ENCODE data around the gene OR13J1.
"Not testable (repeated sequence)": the region's sequence is repeated elsewhere in the genome, so short reads cannot be mapped to it uniquely, and the experiment has no call there.

Gene OR13J1

GRCh38 chr9:35905051-35905781 lies 35.0 kb upstream of the OR13J1 start:
- DNase-seq (ENCODE audit: low read depth, low spot score), result no peak

- DNase-seq (ENCODE audit: low read depth, low spot score), result no peak
Observed at GRCh38 chr9:35904338-35904737, 34.1 kb upstream of the OR13J1 start.

GRCh38 chr9:35903049-35903448 lies 32.8 kb upstream of the OR13J1 start:
- DNase-seq (ENCODE audit: low read depth, low spot score), result peak; percentile 44

DNA sequence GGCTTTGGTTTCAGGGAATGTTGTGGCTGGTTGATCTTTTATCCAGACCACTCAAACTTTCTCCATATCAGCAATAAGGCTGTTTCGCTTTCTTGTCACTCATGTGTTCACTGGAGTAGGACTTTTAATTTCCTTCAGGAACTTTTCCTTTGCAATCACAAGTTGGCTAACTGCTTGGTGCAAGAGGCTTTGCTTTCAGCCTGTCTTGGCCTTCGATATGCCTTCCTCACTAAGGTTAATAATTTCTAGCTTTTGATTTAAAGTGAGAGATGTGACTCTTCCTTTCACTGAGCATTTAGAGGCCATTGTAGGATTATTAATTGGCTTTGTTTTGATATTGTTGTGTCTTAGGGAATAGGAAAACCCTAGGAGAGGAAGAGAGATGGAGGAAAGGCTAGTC lies 28.8 kb upstream of the OR13J1 start:
- no peak for DNase-seq (ENCODE audit: low read depth, low spot score)

- DNase-seq (ENCODE audit: low read depth, low spot score), result no peak
Observed at GRCh38 chr9:35898337-35898736, 28.1 kb upstream of the OR13J1 start.

GRCh38 chr9:35897376-35898099 lies 27.3 kb upstream of the OR13J1 start:
- DNase-seq (ENCODE audit: low read depth, low spot score), result not testable (repeated sequence)

- no peak for DNase-seq (ENCODE audit: low read depth, low spot score)
Observed at GRCh38 chr9:35896570-35896969, 26.4 kb upstream of the OR13J1 start.

GRCh38 chr9:35892051-35892450 lies 21.9 kb upstream of the OR13J1 start:
- no peak for DNase-seq (ENCODE audit: low read depth, low spot score)

GRCh38 chr9:35891646-35892045 lies 21.4 kb upstream of the OR13J1 start:
- DNase-seq (ENCODE audit: low read depth, low spot score), result no peak

GRCh38 chr9:35884908-35885307 lies 14.7 kb upstream of the OR13J1 start:
- not testable (repeated sequence) for DNase-seq (ENCODE audit: low read depth, low spot score)

DNA sequence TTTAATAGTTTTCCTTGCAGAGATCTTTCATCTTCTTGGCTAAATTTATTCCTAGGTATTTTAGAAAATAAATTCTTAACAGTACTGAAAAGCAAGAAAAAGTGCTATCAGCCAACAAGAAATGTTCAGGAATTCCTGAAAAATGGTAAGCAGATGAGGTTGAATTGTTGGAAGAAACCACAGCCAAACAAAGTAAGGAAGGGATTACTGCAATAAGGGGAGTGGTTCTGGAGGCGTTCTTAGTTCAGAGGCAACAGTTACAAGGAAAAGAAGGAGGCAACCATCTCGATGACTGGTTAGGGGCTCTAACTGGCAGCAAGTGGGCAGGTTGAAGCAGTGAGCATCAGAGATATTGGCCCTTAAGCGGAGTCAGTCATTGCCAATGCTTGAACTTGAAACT lies 12.8 kb upstream of the OR13J1 start:
- no peak for DNase-seq (ENCODE audit: low read depth, low spot score)

- peak; percentile 61 for DNase-seq (ENCODE audit: low read depth, low spot score)
Observed at GRCh38 chr9:35882263-35882848, 12.2 kb upstream of the OR13J1 start.

DNA sequence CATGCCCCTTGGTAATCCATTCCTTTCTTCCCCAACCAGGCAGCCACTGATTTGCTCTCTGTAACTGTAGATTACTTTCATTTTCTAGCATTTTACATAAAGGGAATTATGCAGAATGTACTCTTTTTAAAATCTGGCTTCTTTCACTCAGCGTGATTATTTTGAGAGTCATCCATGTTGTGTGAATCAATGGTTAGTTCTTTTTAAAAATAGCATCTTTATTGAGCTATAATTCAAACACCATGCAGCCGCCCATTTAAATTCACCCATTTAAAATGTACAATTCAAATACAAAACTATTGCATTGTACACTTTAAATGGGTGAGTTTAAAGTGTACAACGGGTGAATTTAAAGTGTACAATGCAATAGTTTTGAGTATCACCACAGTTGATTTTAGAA lies 2.3 kb upstream of the OR13J1 start:
- no peak for DNase-seq (ENCODE audit: low read depth, low spot score)

- no peak for DNase-seq (ENCODE audit: low read depth, low spot score)
Observed at GRCh38 chr9:35871545-35871944, 1.3 kb upstream of the OR13J1 start.

DNA sequence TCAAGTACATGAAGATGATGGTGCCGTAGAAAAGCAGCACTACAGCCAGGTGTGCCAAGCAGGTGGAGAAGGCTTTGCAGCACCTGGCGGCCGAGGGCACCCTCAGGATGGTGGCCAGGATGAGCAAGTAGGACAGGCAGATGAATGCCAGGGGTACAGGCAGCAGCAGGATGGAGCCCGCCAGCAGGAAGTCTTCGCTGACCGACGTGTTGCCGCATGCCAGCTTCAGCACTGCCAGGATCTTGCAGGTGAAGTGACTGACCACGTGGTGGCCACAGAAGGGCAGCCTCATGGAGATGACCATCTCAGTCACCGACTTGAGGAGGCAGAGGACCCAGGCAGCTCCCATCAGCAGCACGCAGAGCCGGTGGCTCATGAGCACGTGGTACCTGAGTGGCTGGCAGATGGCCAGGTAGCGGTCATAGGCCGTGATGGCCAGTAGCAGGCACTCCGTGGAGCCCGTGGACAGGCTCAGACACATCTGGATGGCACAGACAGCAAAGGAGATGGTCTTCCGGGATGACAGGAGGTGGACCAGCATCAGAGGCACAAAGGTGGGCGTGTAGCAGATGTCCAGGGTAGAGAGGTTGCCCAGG lies 482 bp downstream of the OR13J1 start:
- DNase-seq (ENCODE audit: low read depth, low spot score), result no peak

DNA sequence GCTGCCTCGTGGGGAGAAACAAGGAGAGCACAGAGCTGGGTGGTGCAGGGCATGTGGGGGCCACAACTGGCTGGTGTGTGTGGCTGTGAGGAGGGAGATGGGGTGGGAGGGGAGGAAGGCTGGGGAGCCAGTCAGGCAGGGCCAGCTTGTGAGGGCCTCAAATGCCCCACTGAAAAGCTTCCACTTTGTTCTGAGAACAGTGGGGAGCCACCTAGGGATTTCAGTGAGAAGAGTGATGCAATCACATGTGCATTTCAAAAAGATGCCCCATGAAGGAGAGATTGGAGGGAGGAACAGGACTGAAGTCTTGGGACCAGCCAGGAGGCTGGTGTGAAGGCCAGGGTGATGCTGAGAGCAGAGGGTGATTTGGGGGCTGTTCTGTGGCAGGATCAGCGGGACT lies 1.3 kb downstream of the OR13J1 start:
- DNase-seq (ENCODE audit: low read depth, low spot score), result no peak

- DNase-seq (ENCODE audit: low read depth, low spot score), result no peak
Observed at GRCh38 chr9:35867538-35867937, 2.7 kb downstream of the OR13J1 start.

- DNase-seq (ENCODE audit: low read depth, low spot score), result no peak
Observed at GRCh38 chr9:35864695-35865255, 5.4 kb downstream of the OR13J1 start.

DNA sequence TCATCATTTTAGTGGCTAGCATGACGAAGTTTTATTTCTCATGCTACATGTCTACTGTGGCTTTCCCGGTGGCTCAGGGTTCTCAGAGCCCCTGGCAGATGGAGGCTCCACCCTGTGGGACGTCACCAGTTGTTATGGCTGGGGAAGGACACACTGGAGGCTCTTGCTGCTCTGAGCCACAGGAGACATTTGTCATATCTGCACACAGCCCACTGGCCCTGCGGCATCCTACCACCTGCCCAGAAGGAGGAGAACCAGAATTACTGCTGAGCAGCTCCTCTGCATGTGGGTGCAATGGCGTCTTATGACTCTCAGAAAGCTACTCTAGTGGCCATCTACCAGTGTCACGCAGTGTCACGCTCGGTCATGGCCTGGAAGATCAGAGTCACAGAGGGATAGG lies 6.6 kb downstream of the OR13J1 start:
- no peak for DNase-seq (ENCODE audit: low read depth, low spot score)

DNA sequence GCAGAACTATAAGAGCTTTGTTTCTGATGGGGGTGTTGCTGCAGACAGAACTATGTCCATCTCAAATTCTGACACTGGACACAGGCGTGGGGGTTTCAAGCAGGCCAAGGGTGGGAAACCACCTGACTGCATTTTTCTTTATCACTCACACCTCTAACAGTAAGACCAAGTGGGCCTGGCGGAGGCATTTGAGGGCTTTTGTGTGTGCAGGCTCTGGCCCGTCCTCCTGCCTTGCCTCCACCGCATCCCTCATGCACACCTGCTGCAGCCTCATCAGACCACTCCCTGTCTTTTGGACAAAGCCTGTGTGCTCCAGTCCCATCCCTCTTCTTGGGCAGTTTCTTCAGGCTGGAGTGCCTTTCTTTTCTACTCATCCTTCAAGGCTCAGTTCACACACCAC lies 7.9 kb downstream of the OR13J1 start:
- no peak for DNase-seq (ENCODE audit: low read depth, low spot score)

DNA sequence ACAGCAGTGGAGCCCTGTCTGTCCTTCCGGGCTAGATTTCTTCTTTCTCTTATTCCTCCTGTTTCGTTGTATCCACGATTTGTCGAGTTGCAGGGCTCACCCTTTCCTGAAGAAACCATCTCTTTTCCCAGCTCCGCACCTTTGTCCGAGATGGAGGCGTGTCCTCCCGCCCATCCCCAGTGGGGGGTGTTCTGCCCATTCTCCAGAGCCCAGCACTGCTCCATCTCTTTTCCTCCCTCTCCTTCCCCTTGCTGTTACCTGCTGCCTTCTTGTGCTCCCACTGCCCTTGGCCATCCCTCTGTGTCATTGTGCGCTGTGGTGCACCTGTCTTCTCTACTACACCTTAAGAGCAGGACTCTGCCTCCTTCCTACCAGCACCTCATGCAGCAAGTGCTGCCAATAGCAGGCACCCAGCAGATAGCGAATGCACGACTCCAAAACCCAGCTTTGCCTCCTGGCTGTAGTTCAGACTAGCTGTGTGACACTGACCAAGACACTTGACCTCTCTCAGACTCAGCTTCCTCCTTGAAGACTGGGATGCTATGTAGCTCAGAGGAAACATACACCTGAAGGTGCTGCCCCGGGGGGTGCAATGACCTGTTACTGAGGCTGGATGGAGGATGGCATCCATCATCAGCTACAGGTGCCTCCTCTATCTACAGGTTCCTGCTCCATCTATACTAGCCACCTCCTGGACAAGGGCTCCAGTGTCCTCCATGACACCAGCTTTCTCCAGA lies 8.9 kb downstream of the OR13J1 start:
- no peak for DNase-seq (ENCODE audit: low read depth, low spot score)

DNA sequence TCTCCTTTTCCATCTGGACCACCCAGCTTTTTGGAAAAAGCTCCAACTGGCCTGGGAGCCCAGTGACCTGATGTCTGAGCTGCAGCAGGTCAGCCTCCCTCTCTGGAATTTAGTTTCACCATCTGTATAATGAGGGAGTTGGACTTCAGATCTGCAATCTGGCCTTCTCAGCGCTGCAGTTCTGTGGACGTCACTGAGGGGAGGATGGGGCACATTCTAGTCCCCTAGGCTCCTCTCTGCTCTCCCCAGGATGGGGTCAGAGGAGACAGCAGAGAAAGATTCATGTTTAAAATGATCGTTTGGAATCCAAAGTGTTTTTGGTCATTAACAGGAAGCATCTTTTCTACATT lies 10.2 kb downstream of the OR13J1 start:
- no peak for DNase-seq (ENCODE audit: low read depth, low spot score)
